GM12872 (cell line): ENCODE results near the gene ATP5PO.

Source experiments
- CTCF ChIP-seq: IDR thresholded peaks from 3 replicates; pipeline ENCODE4 v1.5.1; 2011; ENCODE audit warnings: low read depth, mild to moderate bottlenecking, low read length, moderate library complexity; ENCODE audit not compliant: insufficient read depth

ATP5PO gene

DNA sequence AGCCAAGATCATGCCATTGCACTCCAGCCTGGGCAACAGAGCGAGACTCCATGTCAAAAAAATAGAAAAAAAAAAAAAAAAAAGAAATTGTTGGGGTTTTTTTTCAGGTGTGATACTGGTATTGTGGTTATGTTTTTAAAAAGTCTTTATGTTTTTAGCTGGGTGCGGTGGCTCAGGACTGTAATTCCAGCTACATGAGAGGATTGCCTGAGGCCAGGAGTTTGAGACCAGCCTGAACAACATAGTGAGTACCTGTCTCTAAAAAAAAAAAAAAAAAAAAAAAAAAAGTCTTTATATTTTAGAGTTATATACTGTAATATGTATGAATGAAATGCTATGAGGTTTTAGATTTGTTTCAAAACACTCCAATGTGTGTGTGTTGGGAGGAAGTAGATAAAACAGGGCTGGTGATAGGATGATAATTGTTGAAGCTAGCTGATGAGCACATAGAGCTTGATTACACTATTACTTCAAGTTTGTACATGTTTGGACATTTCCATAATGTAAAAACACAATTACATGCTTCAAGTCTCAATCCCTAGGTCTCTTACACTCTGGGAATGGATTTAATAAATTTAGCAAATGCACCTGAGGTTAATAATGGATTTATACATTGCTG, 30.2 kb upstream of the ATP5PO start:
- no peak for TF ChIP-seq CTCF

GRCh38 chr21:33944185-33944763, 28.7 kb upstream of the ATP5PO start:
- no peak for TF ChIP-seq CTCF

DNA sequence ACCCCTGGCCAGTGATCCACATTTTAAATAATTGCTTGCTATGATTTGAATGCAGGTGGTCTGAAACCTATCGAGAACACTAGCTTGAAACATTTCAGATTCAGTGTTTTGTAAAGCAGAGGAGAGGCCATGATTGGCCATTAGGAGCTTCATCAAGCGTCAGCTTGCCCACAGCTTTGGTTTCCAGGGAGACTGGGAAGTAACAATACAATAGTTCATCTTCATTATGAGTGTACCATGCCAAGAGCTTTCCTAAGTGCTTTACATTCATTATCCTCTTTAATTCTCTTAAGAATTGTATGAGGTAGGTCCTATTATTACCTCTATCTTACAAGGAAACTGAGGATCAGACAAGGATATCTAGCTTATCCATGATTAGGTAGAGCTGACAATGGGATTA, 27.7 kb upstream of the ATP5PO start:
- no peak for TF ChIP-seq CTCF

DNA sequence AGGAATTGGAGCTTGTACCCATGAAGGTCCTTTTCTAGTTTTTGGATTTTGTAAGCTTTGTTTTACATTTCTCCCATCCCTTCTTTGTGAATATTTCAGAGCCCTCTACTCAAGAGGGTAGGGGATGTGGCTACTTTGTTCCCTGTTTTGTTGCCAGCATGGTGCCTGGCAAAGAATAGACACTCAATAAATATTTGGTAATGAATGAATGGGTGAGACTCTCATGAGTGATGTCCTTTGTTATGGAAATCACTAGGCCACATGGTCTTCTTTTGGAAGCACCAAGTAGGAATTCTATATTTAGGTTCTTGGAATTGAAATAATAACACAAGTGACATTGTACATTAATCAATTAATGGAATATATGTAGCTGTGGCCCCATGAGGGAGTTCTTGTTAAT, 26.8 kb upstream of the ATP5PO start:
- TF ChIP-seq CTCF, result no peak

DNA sequence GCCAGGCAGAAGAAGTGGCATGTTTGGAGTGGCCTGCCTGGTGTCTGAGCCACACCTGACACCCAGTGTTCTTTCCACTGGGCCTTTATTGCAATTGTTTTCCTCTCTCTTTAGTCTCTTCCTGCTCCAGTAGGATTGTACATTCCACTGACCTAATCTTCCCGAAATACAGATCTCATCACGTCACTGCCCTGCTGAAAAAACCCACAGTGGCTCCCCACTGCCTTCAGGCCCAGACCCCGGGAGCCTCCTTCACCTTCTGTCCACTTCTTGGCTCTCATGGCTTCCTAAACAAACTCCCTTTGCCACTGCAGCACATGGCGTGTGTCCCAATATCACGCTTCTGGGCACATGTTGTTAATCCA, 25.3 kb upstream of the ATP5PO start:
- TF ChIP-seq CTCF, result no peak

GRCh38 chr21:33940164-33940880, 24.7 kb upstream of the ATP5PO start:
- no peak for TF ChIP-seq CTCF

DNA sequence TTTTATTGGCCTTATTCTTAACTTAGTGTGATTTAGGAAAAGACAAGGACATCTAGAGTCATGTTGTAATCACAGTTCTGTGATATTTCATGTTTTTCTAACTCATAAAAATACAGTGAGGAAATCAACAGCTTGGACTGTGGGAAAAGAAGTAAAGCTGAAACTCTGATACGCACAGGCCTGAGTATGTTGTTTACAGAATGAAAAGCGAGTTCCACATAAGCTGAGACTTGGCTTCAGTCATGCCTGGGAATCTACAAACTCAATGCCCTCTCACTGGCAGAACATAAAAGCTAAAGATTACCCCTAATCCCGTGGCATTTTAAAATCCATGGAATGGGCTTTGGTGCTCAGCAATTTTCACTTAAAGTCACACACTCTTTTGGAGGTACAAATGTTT, 23.6 kb upstream of the ATP5PO start:
- no peak for TF ChIP-seq CTCF
